ENCODE results near the gene SUN1. TPM values are rescaled to one million over a fixed set of nuclear protein-coding genes. Genes with fewer than 3 reads are reported as not detected.
"Not testable (repeated sequence)": the region's sequence is repeated elsewhere in the genome, so short reads cannot be mapped to it uniquely, and the experiment has no call there.

Gene SUN1
- total RNA-seq, 1 donor from 2014 or later: 177 TPM

DNA sequence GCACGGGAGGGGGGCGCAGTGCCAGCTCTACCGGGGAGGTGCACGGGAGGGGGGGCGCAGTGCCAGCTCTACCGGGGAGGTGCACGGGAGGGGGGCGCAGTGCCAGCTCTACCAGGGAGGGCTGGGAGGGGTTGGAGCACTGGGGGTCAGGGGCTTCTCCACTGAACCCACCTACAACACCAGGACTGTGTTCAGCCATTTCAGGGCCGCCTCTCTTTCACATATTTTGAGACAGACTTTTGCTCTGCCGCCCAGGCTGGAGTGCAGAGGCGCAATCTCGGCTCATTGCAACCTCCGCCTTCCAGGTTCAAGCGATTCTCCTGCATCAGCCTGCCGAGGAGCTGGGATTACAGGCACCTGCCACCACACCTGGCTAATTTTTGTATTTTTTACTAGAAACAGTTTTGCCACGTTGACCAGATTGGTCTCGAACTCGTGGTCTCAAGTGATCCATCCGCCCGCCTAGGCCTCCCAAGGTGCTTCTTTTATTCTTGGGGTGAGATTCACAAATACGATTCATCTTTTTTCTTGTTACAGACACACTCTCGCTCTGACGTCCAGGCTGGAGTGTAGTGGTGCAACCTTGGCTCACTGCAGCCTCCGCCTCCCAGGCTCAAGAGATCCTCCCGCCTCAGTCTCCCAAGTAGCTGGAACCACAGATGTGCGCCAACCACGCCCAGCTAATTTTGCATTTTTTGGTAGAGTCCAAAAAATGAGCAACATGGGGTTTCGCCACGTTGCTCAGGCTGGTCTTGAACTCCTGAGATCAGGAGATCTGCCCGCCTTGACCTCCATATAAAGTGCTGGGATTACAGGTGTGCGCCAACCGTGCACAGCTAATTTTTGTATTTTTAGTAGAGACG, 85.2 kb downstream of the SUN1 start:
- DNase-seq (peak; percentile 31), ATAC-seq (ENCODE audit: poor library complexity) (no peak)
- intact Hi-C loops (cut with DNase I): no loop called here

- ATAC-seq (ENCODE audit: poor library complexity) (no peak), DNase-seq (peak; percentile 32)
- intact Hi-C loops (cut with DNase I): no loop called here
Observed at GRCh38 chr7:918118-918425, 85.8 kb downstream of the SUN1 start.

GRCh38 chr7:918441-919113, 86.3 kb downstream of the SUN1 start:
- intact Hi-C loops (cut with DNase I): no loop called here
- no peak for ATAC-seq (ENCODE audit: poor library complexity)
- peak; percentile 30 for DNase-seq

- intact Hi-C loops (cut with DNase I): no loop called here
- no peak for ATAC-seq (ENCODE audit: poor library complexity)
- DNase-seq: no peak
Observed at GRCh38 chr7:919114-919442, 86.8 kb downstream of the SUN1 start.

DNA sequence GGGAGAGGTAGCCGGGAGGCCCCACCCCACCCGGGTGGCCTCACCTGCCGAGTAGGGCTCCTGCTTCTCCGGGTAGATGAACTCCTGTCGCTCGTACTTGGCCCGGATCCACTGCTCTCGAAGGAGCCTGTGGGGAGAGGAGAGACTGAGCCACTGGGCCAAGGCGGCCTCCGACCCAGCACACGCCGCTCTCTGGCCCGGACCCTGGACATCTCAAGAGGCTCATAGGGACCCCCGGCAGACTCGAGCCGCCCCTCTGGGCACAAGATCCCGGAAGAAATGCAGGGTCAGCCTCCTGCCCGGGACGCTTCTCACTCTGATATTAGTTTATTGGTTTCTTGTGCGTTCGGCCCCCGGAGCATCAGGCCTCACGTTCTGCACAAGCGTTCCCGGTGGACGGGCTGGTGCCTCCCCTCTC, 87.7 kb downstream of the SUN1 start:
- intact Hi-C loops (cut with DNase I): no loop called here
- ATAC-seq (ENCODE audit: poor library complexity) (no peak), DNase-seq (peak; percentile 34)

DNA sequence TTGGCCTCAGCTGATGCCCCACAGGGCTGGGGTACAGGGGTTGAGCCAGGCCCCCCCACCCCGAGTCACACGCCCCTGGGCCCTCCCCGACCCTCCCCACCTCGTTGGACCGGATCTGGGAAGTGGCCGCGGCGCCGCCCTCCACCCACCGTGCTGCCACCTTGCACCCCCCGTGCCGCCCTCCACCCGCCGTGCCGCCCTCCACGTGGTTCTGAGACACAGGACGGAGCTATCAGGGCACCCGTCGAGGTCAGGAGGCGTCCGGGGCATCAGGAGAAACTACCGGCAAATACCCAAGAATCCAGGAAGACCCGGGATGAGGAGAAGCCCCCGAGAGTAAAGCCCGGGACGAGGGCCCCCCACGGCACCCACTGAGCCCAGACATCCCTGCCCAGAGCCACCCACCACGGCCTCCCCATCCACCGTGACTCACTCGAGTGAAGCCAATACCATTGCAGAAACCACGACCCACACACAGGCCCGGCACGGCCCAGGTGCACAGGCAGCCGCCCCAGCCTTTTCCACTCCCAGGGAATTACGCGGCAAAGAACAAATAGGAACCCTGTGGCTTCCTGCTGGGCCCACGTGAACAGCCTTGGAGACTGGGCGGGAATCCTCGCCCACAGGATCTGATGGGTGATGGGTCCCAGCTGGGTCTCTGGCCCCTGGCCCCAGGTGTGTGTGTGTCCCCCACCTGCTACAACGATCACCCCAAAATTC, 88.2 kb downstream of the SUN1 start:
- no peak for ATAC-seq (ENCODE audit: poor library complexity)
- intact Hi-C loops (cut with DNase I): no loop called here
- peak; percentile 34 for DNase-seq

DNA sequence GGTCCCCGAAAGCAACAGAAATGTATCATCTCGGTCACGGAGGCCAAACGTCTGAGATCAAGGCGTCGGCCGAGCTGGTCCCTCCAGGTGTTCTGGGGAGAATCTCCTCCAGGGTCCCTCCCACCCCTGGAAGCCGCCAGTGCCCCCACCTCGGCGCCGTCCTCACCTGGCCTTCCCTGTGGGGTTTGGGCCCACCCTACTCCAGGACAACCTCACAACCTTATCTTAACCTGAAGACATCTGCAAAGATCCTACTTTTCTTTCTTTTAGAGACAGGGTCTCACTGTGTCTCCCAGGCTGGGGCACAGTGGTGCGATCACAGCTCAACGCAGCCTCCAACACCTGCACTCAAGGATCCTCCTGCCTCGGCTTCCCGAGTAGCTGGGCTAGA, 88.8 kb downstream of the SUN1 start:
- intact Hi-C loops (cut with DNase I): no loop called here
- ATAC-seq (ENCODE audit: poor library complexity): no peak

GRCh38 chr7:921581-922333, 89.5 kb downstream of the SUN1 start:
- DNase-seq (peak; percentile 39), ATAC-seq (ENCODE audit: poor library complexity) (no peak)
- intact Hi-C loops (cut with DNase I): no loop called here

More for the DNA sequence above, 88.8 kb downstream of the SUN1 start:
- DNase-seq: peak; percentile 25

DNA sequence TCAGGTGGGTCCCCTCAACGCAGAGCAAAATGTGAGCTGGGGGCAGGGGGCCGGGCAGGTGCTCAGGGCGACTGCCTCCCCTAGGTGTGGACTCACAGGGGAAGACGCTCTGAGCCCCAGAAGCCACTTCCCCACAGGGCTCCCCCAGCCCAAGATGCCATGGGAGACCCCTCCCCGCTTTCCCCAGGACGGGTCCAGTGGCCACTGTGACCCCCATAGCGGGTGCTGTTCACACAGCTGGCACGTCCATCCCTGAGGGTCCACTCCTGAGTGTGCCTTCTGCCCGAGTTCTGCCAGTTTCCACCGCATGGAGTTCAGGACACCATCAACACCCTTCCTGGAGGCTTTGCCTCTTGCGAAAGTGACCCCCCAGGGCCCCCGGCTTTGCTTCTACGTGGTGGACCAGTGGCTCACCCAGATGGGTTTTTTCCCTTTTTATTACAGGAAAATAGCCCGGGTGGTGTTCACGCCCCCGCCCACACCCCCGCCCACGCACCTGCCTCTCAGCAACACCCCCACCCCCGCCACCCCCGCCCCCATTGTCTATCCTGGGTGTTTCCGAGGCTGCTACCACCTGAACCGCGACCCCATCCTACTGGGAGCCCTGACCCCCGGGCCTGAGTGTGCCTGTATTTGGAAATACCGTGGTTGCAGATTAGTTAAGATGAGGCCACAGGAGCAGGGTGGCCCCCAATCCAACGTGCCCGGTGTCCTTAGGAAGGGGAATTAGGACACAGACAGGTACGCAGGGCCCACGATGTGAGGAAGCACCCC, 90.2 kb downstream of the SUN1 start:
- ATAC-seq (ENCODE audit: poor library complexity) (no peak), DNase-seq (peak; percentile 34)
- intact Hi-C loops (cut with DNase I): no loop called here

GRCh38 chr7:923108-924041, 91.1 kb downstream of the SUN1 start:
- DNase-seq (peak; percentile 85), ATAC-seq (ENCODE audit: poor library complexity) (peak; percentile 70)
- intact Hi-C loops (cut with DNase I): no loop called here

GRCh38 chr7:924042-924441, 91.8 kb downstream of the SUN1 start:
- intact Hi-C loops (cut with DNase I): not testable (repeated sequence)

More at GRCh38 chr7:924042-924441, 91.8 kb downstream of the SUN1 start:
- DNase-seq: peak; percentile 34
- not testable (repeated sequence) for ATAC-seq (ENCODE audit: poor library complexity)

Other genes starting within 250 kb of the SUN1 start
- 19.3 TPM for gene DNAAF5, start 105.8 kb upstream of the SUN1 start, total RNA-seq
- gene PRKAR1B, start 105.2 kb upstream of the SUN1 start, total RNA-seq: 16.5 TPM
- gene GET4, start 44.1 kb downstream of the SUN1 start, total RNA-seq: 20.6 TPM
- 6.4 TPM for gene ADAP1, start 122.2 kb downstream of the SUN1 start, total RNA-seq
- 8.0 TPM for gene COX19, start 143.1 kb downstream of the SUN1 start, total RNA-seq
- not detected for gene CYP2W1, start 150.7 kb downstream of the SUN1 start, total RNA-seq
- gene GPR146, start 212.1 kb downstream of the SUN1 start, total RNA-seq: 26.3 TPM